ENCODE results near the gene SEMA4A. TPM values are rescaled to one million over a fixed set of nuclear protein-coding genes. Genes with fewer than 3 reads are reported as not detected.

The SEMA4A gene
- 1 to 10 TPM; 1.2 TPM for total RNA-seq
- 1 to 10 TPM in 1 of 3 donors, under 1 TPM in 2; 0.16 to 1.4 (median 0.22) TPM for polyA plus RNA-seq
- total RNA-seq: 0.22 to 4.1 (median 1.8) reads per million in 6 experiments

GRCh38 chr1:156153362-156153761 is at the start of gene SEMA4A:
TSS of gene SEMA4A (plus strand) at chr1:156153585. CDS start at chr1:156154579, 994 bp downstream.
- Mint-ChIP-seq H3K4me3 (peak within 1 kb of the TSS in 4 of 10 donors; percentile 25 to 82 (median 50)), H3K27me3 (peaks cover 0 to 2% (median 0%) of the 10 kb centered on the region in 5 donors), H3K4me1 (peaks cover 9 to 78% (median 28%) of the 10 kb centered on the region in 4 donors), H3K27ac (peak within 1 kb of the TSS in 5 of 10 donors; percentile 3 to 85 (median 66)), H3K9me3 (no peaks in the 10 kb centered on the region), H3K36me3 (no peaks in the 10 kb centered on the region)
- POLR2A ChIA-PET: interaction anchor here (0.9 kb wide), 1 partner anchor 71 kb away, joined by 3 read pairs; no protein-coding TSS in a partner anchor
- ATAC-seq (no peak), DNase-seq (no peak)

- no peaks in the 10 kb centered on the region for H3K36me3 Mint-ChIP-seq
- H3K4me3 Mint-ChIP-seq: peak overlapping the region in 5 of 10 donors; percentile 47 to 85 (median 69)
- peak in 7 of 10 donors; percentile 28 to 72 (median 44) for DNase-seq
- peak overlapping the region; percentile 86 to 100 (median 96) for H3K27ac Mint-ChIP-seq
- H3K27me3 Mint-ChIP-seq: peaks cover 0 to 6% (median 4%) of the 10 kb centered on the region in 5 donors
- peak; percentile 23 to 26 for ATAC-seq
- POLR2A ChIA-PET: interaction anchor here (0.5 to 0.6 kb wide), 2 partner anchors 23 to 42 kb away, joined by 3 to 4 read pairs; no protein-coding TSS in a partner anchor
- H3K4me1 Mint-ChIP-seq: peaks cover 20 to 66% (median 41%) of the 10 kb centered on the region in 4 donors
- no peaks in the 10 kb centered on the region for H3K9me3 Mint-ChIP-seq
Measured at GRCh38 chr1:156104065-156104810, 49.1 kb upstream of the SEMA4A start.

DNA sequence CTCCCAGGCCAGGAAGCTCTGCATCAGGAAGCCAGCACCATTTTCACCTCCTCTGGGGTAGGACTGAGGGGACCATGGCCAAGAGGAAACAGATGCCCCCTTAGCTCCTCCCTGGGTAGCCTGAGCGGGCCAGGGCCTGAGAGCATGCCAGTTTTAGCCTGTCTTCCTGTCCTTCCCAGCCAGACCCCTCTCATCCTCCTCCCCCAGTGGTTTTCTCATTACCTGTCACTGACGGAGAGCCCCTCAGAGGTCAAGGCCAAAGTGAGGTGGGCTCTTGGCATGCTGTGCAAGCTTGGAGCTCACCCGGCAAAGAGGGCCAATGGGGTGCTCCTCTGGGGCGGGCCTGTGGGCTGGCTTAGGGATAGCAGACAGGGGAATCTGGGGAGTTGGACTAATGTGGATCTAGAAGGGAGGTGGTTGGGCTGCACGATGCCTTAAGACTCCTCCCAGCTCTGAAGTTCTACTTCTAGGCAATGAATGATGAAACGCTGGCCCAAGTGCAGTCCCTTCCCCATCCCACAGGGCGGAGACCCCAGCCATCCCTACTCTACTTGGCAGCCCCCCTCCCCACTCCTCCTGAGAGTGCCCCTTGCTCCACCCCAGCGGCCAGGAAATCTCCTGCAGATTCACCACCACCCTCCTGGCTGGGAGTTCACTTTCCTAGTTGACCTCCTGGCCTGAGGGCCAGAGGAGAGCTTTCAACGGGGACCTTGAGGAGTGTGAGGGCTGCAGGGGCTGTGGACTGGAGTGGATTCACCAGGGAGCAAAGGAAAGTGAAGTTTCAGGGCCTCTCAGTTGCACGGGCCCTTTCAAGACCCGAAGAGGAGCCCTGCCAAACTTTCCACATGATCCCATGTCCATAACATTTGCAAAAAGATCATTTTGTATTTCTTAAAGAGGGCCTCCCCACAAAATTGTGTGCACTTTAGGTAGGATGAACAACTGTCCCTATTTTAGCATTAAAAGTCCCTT is 48.2 kb upstream of the SEMA4A start:
- POLR2A ChIA-PET: interaction anchor here (0.6 to 1.4 kb wide), 2 partner anchors 22 to 23 kb away, joined by 3 to 5 read pairs; no protein-coding TSS in a partner anchor
- H3K36me3 Mint-ChIP-seq: no peaks in the 10 kb centered on the region
- H3K9me3 Mint-ChIP-seq: no peaks in the 10 kb centered on the region
- peaks cover 0 to 6% (median 4%) of the 10 kb centered on the region in 5 donors for H3K27me3 Mint-ChIP-seq
- H3K4me3 Mint-ChIP-seq: peak overlapping the region; percentile 76 to 88 (median 82)
- H3K27ac Mint-ChIP-seq: peak overlapping the region; percentile 86 to 100 (median 98)
- peaks cover 20 to 67% (median 39%) of the 10 kb centered on the region in 4 donors for H3K4me1 Mint-ChIP-seq
- DNase-seq (no peak), ATAC-seq (no peak)

DNA sequence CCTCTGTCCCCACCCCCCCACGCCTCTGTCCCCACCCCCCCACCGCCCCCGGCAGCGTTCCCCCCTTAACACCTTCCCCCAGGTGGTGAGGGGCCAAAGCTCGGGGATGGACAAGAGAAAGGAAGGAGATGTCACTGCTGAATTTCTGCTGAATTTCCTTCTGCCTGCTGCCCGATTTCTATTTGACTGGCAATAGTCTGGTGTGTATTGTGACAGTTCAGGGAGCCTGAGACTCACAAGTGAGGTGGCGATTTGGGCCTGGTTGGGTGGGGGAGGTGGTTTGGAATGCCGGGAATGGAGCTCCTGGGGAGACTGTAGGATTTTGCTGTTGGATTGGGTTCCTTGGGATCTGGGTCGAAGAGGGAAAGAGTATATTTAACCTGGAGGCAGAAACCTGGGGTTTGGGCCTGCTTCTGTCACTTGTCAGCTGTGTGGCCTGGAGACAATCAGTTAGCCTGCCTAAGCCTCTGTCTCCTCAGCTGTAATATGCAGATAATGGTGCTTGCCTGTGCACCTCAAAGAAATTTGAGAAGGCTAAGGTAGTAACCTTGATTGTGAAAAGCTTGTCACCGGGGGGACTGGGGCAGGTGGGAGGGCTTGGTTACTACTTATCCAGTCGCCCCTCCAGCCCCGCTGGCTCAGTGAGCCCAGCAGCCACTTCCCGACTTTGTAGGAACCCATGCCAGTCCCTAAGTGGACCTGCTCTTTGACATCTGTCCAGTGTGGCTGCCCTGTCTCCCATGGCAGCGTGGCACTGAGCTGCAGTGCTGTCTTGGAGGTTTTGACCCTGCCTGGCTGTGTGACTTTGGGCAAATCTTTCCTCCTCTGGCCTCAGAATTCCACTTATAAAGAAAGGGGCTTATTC is 46.5 kb upstream of the SEMA4A start:
- no peaks in the 10 kb centered on the region for H3K36me3 Mint-ChIP-seq
- peak; percentile 8 to 31 for ATAC-seq
- DNase-seq: no peak
- POLR2A ChIA-PET: interaction anchor here (1.4 to 2.4 kb wide), 4 partner anchors 9 to 21 kb away, joined by 5 to 8 read pairs (median 6); no protein-coding TSS in a partner anchor
- peaks cover 18 to 60% (median 32%) of the 10 kb centered on the region in 4 donors for H3K4me1 Mint-ChIP-seq
- no peaks in the 10 kb centered on the region for H3K9me3 Mint-ChIP-seq
- peak overlapping the region; percentile 86 to 100 (median 98) for H3K27ac Mint-ChIP-seq
- peak overlapping the region; percentile 29 to 88 (median 80) for H3K4me3 Mint-ChIP-seq
- H3K27me3 Mint-ChIP-seq: peaks cover 0 to 7% (median 3%) of the 10 kb centered on the region in 5 donors

DNA sequence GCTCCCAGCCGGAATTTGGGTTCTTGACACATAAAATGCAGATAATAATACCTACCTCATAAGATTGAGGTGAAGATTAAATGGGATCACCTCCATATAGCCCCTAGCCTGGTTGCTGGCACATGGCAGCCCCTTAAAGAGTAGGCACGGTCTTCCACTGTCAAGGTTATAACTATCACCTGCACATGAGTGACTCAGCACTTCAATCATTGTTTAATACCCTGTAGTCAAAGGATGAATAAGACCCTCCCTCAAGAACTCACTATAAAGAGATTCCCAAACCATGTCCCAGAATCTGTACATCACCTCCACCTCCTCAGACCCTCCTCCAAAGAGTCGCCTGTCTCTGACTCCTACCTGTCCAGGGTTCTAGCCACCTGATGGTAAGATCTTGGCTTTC is 45.3 kb upstream of the SEMA4A start:
- Mint-ChIP-seq H3K36me3 (no peaks in the 10 kb centered on the region), H3K27ac (peak overlapping the region; percentile 31 to 100 (median 98)), H3K9me3 (no peaks in the 10 kb centered on the region), H3K27me3 (peaks cover 0 to 10% (median 4%) of the 10 kb centered on the region in 5 donors), H3K4me3 (no peak overlapping the region), H3K4me1 (peaks cover 16 to 54% (median 30%) of the 10 kb centered on the region in 4 donors)
- DNase-seq: no peak
- POLR2A ChIA-PET: interaction anchor here (2.0 to 2.4 kb wide), 2 partner anchors 8 to 16 kb away, joined by 5 to 6 read pairs; no protein-coding TSS in a partner anchor
- ATAC-seq: no peak

- no peak overlapping the region for H3K4me3 Mint-ChIP-seq
Measured at GRCh38 chr1:156108664-156109241, 44.6 kb upstream of the SEMA4A start.

GRCh38 chr1:156110252-156110651 is 43.1 kb upstream of the SEMA4A start:
- no peak for ATAC-seq
- Mint-ChIP-seq H3K27ac (peak overlapping the region in 7 of 10 donors; percentile 12 to 97 (median 54)), H3K9me3 (no peaks in the 10 kb centered on the region), H3K36me3 (no peaks in the 10 kb centered on the region), H3K27me3 (peaks cover 4 to 26% (median 21%) of the 10 kb centered on the region in 5 donors), H3K4me1 (peaks cover 8 to 48% (median 28%) of the 10 kb centered on the region in 4 donors), H3K4me3 (no peak overlapping the region)
- POLR2A ChIA-PET: no interaction called here
- no peak for DNase-seq

More at GRCh38 chr1:156108664-156109241, 44.6 kb upstream of the SEMA4A start:
- H3K9me3 Mint-ChIP-seq: no peaks in the 10 kb centered on the region
- peaks cover 11 to 50% (median 26%) of the 10 kb centered on the region in 4 donors for H3K4me1 Mint-ChIP-seq
- DNase-seq (no peak), ATAC-seq (no peak)
- H3K27me3 Mint-ChIP-seq: peaks cover 1 to 14% (median 11%) of the 10 kb centered on the region in 5 donors
- POLR2A ChIA-PET: no interaction called here
- no peaks in the 10 kb centered on the region for H3K36me3 Mint-ChIP-seq
- H3K27ac Mint-ChIP-seq: peak overlapping the region in 8 of 10 donors; percentile 22 to 100 (median 98)

DNA sequence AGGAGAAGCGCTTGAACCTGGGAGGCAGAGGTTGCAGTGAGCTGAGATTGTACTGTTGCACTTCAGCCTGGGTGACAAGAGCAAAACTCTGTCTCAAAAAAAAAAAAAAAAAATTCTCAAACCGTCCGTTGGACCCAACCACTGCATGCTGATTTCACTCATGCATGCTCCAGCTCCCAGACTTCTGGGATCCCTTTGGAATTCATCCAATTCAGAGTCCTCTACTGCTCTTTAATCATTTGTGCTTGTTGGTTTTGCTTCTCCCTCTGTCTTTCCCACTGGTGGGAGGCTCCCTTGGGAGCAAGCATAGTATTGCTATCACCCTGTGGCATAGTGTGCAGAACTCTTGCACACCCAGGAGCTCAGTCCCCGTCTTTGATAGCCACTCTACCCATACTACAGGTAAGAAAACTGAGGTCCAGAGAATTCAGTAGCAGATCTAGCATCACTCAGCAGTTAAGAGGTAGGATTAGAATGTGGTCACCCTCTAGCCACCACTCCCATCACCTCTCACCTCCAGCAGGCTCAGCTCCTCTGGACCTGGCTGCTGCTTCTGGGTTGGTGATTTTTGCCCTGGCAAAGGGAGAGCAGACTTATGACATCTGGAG is 41.9 kb upstream of the SEMA4A start:
- H3K4me3 Mint-ChIP-seq: no peak overlapping the region
- POLR2A ChIA-PET: no interaction called here
- H3K4me1 Mint-ChIP-seq: peaks cover 14 to 46% (median 29%) of the 10 kb centered on the region in 4 donors
- peaks cover 4 to 35% (median 29%) of the 10 kb centered on the region in 5 donors for H3K27me3 Mint-ChIP-seq
- H3K9me3 Mint-ChIP-seq: no peaks in the 10 kb centered on the region
- peak overlapping the region in 6 of 10 donors; percentile 26 to 97 (median 52) for H3K27ac Mint-ChIP-seq
- ATAC-seq: no peak
- H3K36me3 Mint-ChIP-seq: no peaks in the 10 kb centered on the region
- DNase-seq: no peak

- peak overlapping the region in 2 of 10 donors; percentile 19 to 30 for H3K4me3 Mint-ChIP-seq
- no peaks in the 10 kb centered on the region for H3K9me3 Mint-ChIP-seq
- H3K36me3 Mint-ChIP-seq: no peaks in the 10 kb centered on the region
- H3K4me1 Mint-ChIP-seq: peaks cover 10 to 40% (median 25%) of the 10 kb centered on the region in 4 donors
- DNase-seq (no peak), ATAC-seq (no peak)
- H3K27ac Mint-ChIP-seq: peak overlapping the region in 7 of 10 donors; percentile 12 to 75 (median 44)
- H3K27me3 Mint-ChIP-seq: peaks cover 4 to 39% (median 31%) of the 10 kb centered on the region in 5 donors
- POLR2A ChIA-PET: interaction anchor here (0.6 to 1.4 kb wide), 2 partner anchors 15 to 16 kb away, joined by 3 to 12 read pairs; no protein-coding TSS in a partner anchor
Measured at GRCh38 chr1:156112276-156113137, 40.9 kb upstream of the SEMA4A start.

All from naive thymus-derived CD8-positive, alpha-beta T cell (primary cell).